ENCODE measurements around the gene TDRD1. TPM values are rescaled to one million over a fixed set of nuclear protein-coding genes. Genes with fewer than 3 reads are reported as not detected.

TDRD1 gene
- polyA plus RNA-seq, 1 donor from 2014 or later, result not detected

GRCh38 chr10:114257498-114257897 is 78.3 kb downstream of the TDRD1 start:
- no peak overlapping the region for H3K4me2 ChIP-seq (ENCODE audit: low read length)
- no peaks in the 10 kb centered on the region for H3K36me3 ChIP-seq (ENCODE audit: insufficient read depth, low read length)
- no peak overlapping the region for H3K4me3 ChIP-seq (ENCODE audit: low read length)
- no peaks in the 10 kb centered on the region for H3K9me3 ChIP-seq (ENCODE audit: low read length)
- H2AFZ ChIP-seq (ENCODE audit: low read depth, low read length), result no peak overlapping the region
- H3K27ac ChIP-seq (ENCODE audit: low read length), result no peak overlapping the region
- H3K9ac ChIP-seq (ENCODE audit: low read length), result no peak overlapping the region
- H3K27me3 ChIP-seq (ENCODE audit: insufficient read depth, low read depth, low read length), result no peaks in the 10 kb centered on the region
- H3K79me2 ChIP-seq (replicated peaks; ENCODE audit: insufficient read depth, low read length), result no peaks in the 10 kb centered on the region
- no peaks in the 10 kb centered on the region for H3F3A ChIP-seq (ENCODE audit: insufficient read depth, low read length, poor library complexity, severe bottlenecking)
- TF ChIP-seq EP300 (conservative IDR thresholded peaks at IDR 0.05; ENCODE audit: poor library complexity, severe bottlenecking) (no peak), REST (IDR thresholded peaks at IDR 0.05; ENCODE audit: borderline replicate concordance) (no peak), POLR2AphosphoS5 (IDR thresholded peaks at IDR 0.05) (no peak), CTCF (IDR thresholded peaks at IDR 0.05; ENCODE audit: poor library complexity, severe bottlenecking) (no peak), RAD21 (conservative IDR thresholded peaks at IDR 0.05) (no peak), TAF1 (IDR thresholded peaks at IDR 0.05; ENCODE audit: low read depth) (no peak), SMC3 (conservative IDR thresholded peaks at IDR 0.05; ENCODE audit: poor library complexity) (no peak)
- no peaks in the 10 kb centered on the region for H3K9me2 ChIP-seq (ENCODE audit: insufficient read depth, low read length)
- H4K20me1 ChIP-seq (ENCODE audit: insufficient read depth), result no peaks in the 10 kb centered on the region

GRCh38 chr10:114258274-114258840 is 79.2 kb downstream of the TDRD1 start:
- Histone ChIP-seq H3K4me3 (ENCODE audit: low read length) (no peak overlapping the region), H3K27ac (ENCODE audit: low read length) (no peak overlapping the region), H3K36me3 (ENCODE audit: insufficient read depth, low read length) (no peaks in the 10 kb centered on the region), H3F3A (ENCODE audit: insufficient read depth, low read length, poor library complexity, severe bottlenecking) (no peaks in the 10 kb centered on the region), H3K9me3 (ENCODE audit: low read length) (no peaks in the 10 kb centered on the region), H3K27me3 (ENCODE audit: insufficient read depth, low read depth, low read length) (no peaks in the 10 kb centered on the region), H4K20me1 (ENCODE audit: insufficient read depth) (no peaks in the 10 kb centered on the region), H2AFZ (ENCODE audit: low read depth, low read length) (no peak overlapping the region), H3K9me2 (ENCODE audit: insufficient read depth, low read length) (no peaks in the 10 kb centered on the region), H3K79me2 (replicated peaks; ENCODE audit: insufficient read depth, low read length) (no peaks in the 10 kb centered on the region), H3K9ac (ENCODE audit: low read length) (no peak overlapping the region), H3K4me2 (ENCODE audit: low read length) (no peak overlapping the region)
- no peak for TF ChIP-seq RAD21 (conservative IDR thresholded peaks at IDR 0.05)
- TF ChIP-seq CTCF (IDR thresholded peaks at IDR 0.05; ENCODE audit: poor library complexity, severe bottlenecking), result no peak
- TF ChIP-seq TAF1 (IDR thresholded peaks at IDR 0.05; ENCODE audit: low read depth), result no peak
- no peak for TF ChIP-seq EZH2 (IDR thresholded peaks at IDR 0.05; ENCODE audit: borderline replicate concordance, insufficient read depth, low read length, poor library complexity, severe bottlenecking)
- TF ChIP-seq MXI1 (conservative IDR thresholded peaks at IDR 0.05; ENCODE audit: poor library complexity, severe bottlenecking), result no peak
- TF ChIP-seq EP300 (conservative IDR thresholded peaks at IDR 0.05; ENCODE audit: poor library complexity, severe bottlenecking), result no peak
- no peak for TF ChIP-seq REST (IDR thresholded peaks at IDR 0.05; ENCODE audit: borderline replicate concordance)
- TF ChIP-seq POLR2AphosphoS5 (IDR thresholded peaks at IDR 0.05), result no peak
- no peak for TF ChIP-seq SMC3 (conservative IDR thresholded peaks at IDR 0.05; ENCODE audit: poor library complexity)
